ENCODE results near the gene NF2. TPM values are rescaled to one million over a fixed set of nuclear protein-coding genes. Genes with fewer than 3 reads are reported as not detected.

NF2 gene
- total and polyA plus RNA-seq, 2 of the 8 experiments (the other 6 are each of a cell fraction or from before 2014, with no cell fraction given): 17.6 to 53.6 TPM

GRCh38 chr22:29634847-29635246 lies 31.4 kb downstream of the NF2 start:
- Histone ChIP-seq H3K4ac (replicated peaks; ENCODE audit: insufficient read length, low read depth, low read length) (no peak overlapping the region), H3K4me3 (ENCODE audit: extremely low read depth in 1 of 4, insufficient read depth in 2 of 4, low read depth in 3 of 4, low read length in 4 of 4) (no peak overlapping the region), H2AFZ (ENCODE audit: low read length) (no peak overlapping the region), H2AK5ac (ENCODE audit: low read depth, low read length) (no peak overlapping the region), H3K18ac (ENCODE audit: extremely low read depth, low read length) (no peak overlapping the region), H2BK15ac (ENCODE audit: low read length) (no peak overlapping the region), H4K8ac (ENCODE audit: extremely low read depth, insufficient read depth, low read length) (no peak overlapping the region), H2BK20ac (ENCODE audit: low read length) (no peak overlapping the region), H3K4me2 (ENCODE audit: insufficient read depth in 1 of 2, low read depth in 2 of 2, low read length in 2 of 2) (no peak overlapping the region), H2BK12ac (ENCODE audit: low read depth, low read length) (no peak overlapping the region), H3K79me1 (ENCODE audit: low read depth, low read length) (peaks cover 9% of the 10 kb centered on the region), H3K23ac (ENCODE audit: insufficient read length) (no peak overlapping the region), H3K79me2 (ENCODE audit: control insufficient read depth in 1 of 2, insufficient read depth in 2 of 2, low read length in 2 of 2) (peaks cover 2 to 5% of the 10 kb centered on the region in 2 experiments; a peak in 2 of 4 replicates), H3K56ac (replicated peaks; ENCODE audit: insufficient read length, low read depth, low read length) (no peak overlapping the region), H3K9ac (replicated peaks in 1 of 4; ENCODE audit: extremely low read depth in 1 of 4, low read depth in 3 of 4, low read length in 3 of 4) (no peak overlapping the region), H4K91ac (replicated peaks; ENCODE audit: insufficient read length, low read length) (no peak overlapping the region), H3K14ac (ENCODE audit: insufficient read length) (no peak overlapping the region), H3K23me2 (ENCODE audit: low read depth, low read length) (no peaks in the 10 kb centered on the region; the same call in 1 of the 2 replicates), H3K27me3 (replicated peaks in 1 of 4; ENCODE audit: control insufficient read depth in 3 of 4, extremely low read depth in 1 of 4, insufficient read depth in 3 of 4, low read length in 3 of 4) (no peaks in the 10 kb centered on the region), H3K9me3 (ENCODE audit: insufficient read depth in 2 of 2, low read depth in 1 of 2, low read length in 1 of 2) (no peaks in the 10 kb centered on the region), H3K4me1 (replicated peaks in 1 of 4; ENCODE audit: control insufficient read depth in 3 of 4, insufficient read depth in 4 of 4, low read length in 3 of 4) (no peaks in the 10 kb centered on the region), H3K27ac (ENCODE audit: low read depth, low read length) (no peak overlapping the region), H2BK120ac (replicated peaks; ENCODE audit: low read depth, low read length) (no peak overlapping the region), H3K36me3 (ENCODE audit: control insufficient read depth in 2 of 4, insufficient read depth in 4 of 4, low read length in 3 of 4) (peaks cover 0 to 6% (median 2%) of the 10 kb centered on the region in 4 experiments; a peak in 2 of 8 replicates), H2BK5ac (ENCODE audit: low read depth, low read length) (no peak overlapping the region), H4K5ac (ENCODE audit: insufficient read length, low read depth, low read length) (no peak overlapping the region), H4K20me1 (replicated peaks in 1 of 2; ENCODE audit: control insufficient read depth in 1 of 2, insufficient read depth in 2 of 2, low read length in 2 of 2) (peaks cover 2 to 5% of the 10 kb centered on the region in 2 experiments)
- TF ChIP-seq NRF1 (IDR thresholded peaks at IDR 0.05; ENCODE audit: low read depth, low read length): no peak
- no peak for TF ChIP-seq ATF2 (IDR thresholded peaks at IDR 0.05; ENCODE audit: low read length)
- no peak for TF ChIP-seq HDAC2 (IDR thresholded peaks at IDR 0.05; ENCODE audit: borderline replicate concordance in 1 of 2, low read depth in 2 of 2, low read length in 2 of 2)
- TF ChIP-seq BCL11A (IDR thresholded peaks at IDR 0.05; ENCODE audit: low read depth in 2 of 2, low read length in 2 of 2): no peak
- no peak for TF ChIP-seq SIN3A (conservative IDR thresholded peaks at IDR 0.05 in 1 of 2, IDR thresholded peaks at IDR 0.05 in 1 of 2; ENCODE audit: low read depth in 1 of 2, low read length in 2 of 2)
- no peak for TF ChIP-seq SAP30 (IDR thresholded peaks at IDR 0.05; ENCODE audit: insufficient read depth, insufficient replicate concordance, low read length)
- no peak for TF ChIP-seq POLR2A (IDR thresholded peaks at IDR 0.05; ENCODE audit: control extremely low read depth in 1 of 2, low read depth in 2 of 2, low read length in 2 of 2)
- no peak for TF ChIP-seq RNF2 (IDR thresholded peaks at IDR 0.05; ENCODE audit: borderline replicate concordance, low read depth, low read length, missing control alignments, poor library complexity, severe bottlenecking)
- no peak for DNase-seq (ENCODE audit: low read depth in 1 of 2, low spot score in 2 of 2)
- WGBS, 2 experiments (ENCODE audit: extremely low coverage in 1 of 2, insufficient coverage in 1 of 2, insufficient read length in 1 of 2, insufficient replicate concordance in 2 of 2, low coverage in 1 of 2, low lambda C conversion rate in 2 of 2, missing lambda C conversion rate in 1 of 2): 78% methylated on average over 2 of the region's 2 CpGs; no CpG with 5 or more reads in 1 of the 2 experiments
- no peak for FAIRE-seq
- ChIA-PET CTCF (ENCODE audit: partially characterized antibody) (interaction anchor here (0.9 to 3.2 kb wide), 9 partner anchors 9 to 382 kb away, joined by 3 to 19 read pairs (median 4); partner anchors contain the start of gene CABP7), POLR2A (ENCODE audit: partially characterized antibody) (interaction anchor here (0.9 kb wide), 1 partner anchor 11 kb away, joined by 3 read pairs; no protein-coding TSS in a partner anchor)
